GM12872 (cell line): ENCODE results near the gene SOX4.

Source experiments
- CTCF ChIP-seq: IDR thresholded peaks from 3 replicates; pipeline ENCODE4 v1.5.1; 2011; ENCODE audit warnings: low read depth, mild to moderate bottlenecking, low read length, moderate library complexity; ENCODE audit not compliant: insufficient read depth

SOX4 gene

GRCh38 chr6:21593412-21593926 is at the start of gene SOX4:
Gene SOX4 (plus strand): TSS chr6:21593751. CDS start chr6:21594535, 784 bp downstream.
- no peak for TF ChIP-seq CTCF

DNA sequence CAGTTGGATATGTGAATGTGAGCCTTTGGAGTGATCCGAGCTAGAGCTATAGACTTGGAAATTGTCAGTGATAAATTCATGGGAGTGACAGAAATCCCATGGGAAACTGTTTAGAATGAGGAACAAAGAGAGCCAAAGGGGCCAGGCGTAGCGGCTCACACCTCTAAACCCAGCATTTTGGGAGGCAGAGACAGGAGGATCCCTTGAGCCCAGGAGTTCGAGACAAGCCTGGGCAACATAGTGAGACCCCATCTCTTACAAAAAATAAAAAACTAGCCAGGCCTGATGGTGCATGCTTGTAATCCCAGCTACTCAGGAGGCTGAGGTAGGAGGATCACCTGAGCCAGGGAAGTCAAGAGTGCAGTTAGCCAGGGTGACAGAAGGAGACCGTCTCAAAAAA is 39.3 kb upstream of the SOX4 start:
- no peak for TF ChIP-seq CTCF

GRCh38 chr6:21555197-21555596 is 38.4 kb upstream of the SOX4 start:
- no peak for TF ChIP-seq CTCF

- TF ChIP-seq CTCF = no peak
These were observed 37.0 kb upstream of the SOX4 start for GRCh38 chr6:21556511-21556910.

DNA sequence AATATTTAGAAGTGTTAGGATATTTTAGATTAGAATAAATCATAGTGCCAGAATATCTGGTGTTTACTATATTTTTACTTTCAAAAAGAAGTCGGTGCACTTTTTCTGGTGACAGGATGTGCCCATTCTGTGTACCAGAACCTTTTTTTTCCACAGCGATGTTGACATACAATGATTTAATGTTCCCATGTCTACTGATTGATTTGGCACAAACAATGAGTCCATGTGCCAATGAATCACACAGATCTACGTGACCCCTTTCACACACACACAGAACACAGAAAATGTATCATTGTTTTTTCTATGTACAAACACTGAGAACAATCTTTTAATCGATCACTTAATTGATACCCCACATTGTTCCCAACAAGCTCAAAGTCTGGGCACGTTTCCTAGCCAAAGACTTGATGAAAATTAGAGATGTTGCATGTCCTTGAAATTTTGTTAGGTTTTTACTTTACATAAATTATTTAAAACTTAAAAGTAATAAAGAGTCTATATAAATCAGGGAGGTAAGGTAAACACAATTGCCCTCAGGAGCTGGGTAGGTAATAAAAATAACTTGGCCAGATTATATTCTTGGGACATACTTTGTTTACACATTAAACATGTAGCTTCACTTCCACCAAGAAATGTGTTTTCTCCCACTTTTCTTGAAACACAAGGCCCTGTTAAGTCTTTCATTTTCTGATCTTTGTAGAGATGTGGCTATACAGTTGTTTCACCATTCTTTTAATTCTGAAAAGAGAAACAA is 36.4 kb upstream of the SOX4 start:
- TF ChIP-seq CTCF = no peak

- TF ChIP-seq CTCF = no peak
These were observed 34.3 kb upstream of the SOX4 start for GRCh38 chr6:21559238-21559637.

DNA sequence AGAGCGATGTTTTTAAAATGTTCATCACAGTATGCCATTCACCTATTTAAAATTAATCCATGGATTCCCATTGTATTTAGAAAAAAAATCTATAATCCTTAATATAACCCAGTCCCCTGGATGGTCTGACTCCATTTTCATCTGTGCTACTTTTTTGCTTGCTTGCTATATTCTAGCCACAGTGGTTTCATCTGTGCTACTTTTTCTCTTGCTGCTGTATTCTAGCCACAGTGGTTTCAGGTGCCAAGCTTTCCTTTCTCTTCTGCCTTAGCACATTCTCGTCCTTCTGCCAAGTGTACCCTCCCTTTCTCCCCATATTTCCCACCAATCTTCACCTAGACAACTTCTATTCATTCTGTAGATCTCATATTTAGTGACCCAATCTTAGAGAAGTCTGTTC is 33.3 kb upstream of the SOX4 start:
- no peak for TF ChIP-seq CTCF
